ENCODE measurements around the gene VEZT.

The VEZT gene

GRCh38 chr12:95343461-95344230 is 126.0 kb downstream of the VEZT start:
- no peak for ATAC-seq
- TF ChIP-seq RARB (CRISPR knock-in tag; IDR thresholded peaks at IDR 0.05) = no peak
- no peak for TF ChIP-seq CSDC2 (CRISPR knock-in tag; IDR thresholded peaks at IDR 0.05)
- TF ChIP-seq OSR1 (CRISPR knock-in tag; IDR thresholded peaks at IDR 0.05) = no peak
- TF ChIP-seq ESRRG (CRISPR knock-in tag; IDR thresholded peaks at IDR 0.05) = no peak
- TF ChIP-seq GLIS3 (CRISPR knock-in tag; IDR thresholded peaks at IDR 0.05) = no peak
- no peak for TF ChIP-seq TCF4 (CRISPR knock-in tag; IDR thresholded peaks at IDR 0.05; ENCODE audit: borderline replicate concordance)
- TF ChIP-seq ISL1 (CRISPR knock-in tag; IDR thresholded peaks at IDR 0.05) = no peak
- TF ChIP-seq PATZ1 (CRISPR knock-in tag; IDR thresholded peaks at IDR 0.05; ENCODE audit: borderline replicate concordance) = no peak
- TF ChIP-seq ZFP3 (CRISPR knock-in tag; IDR thresholded peaks at IDR 0.05) = no peak
- TF ChIP-seq ZNF8 (CRISPR knock-in tag; IDR thresholded peaks at IDR 0.05) = no peak
- no peak for TF ChIP-seq TSHZ2 (CRISPR knock-in tag; IDR thresholded peaks at IDR 0.05)

GRCh38 chr12:95349291-95349690 is 131.7 kb downstream of the VEZT start:
- TF ChIP-seq TCF4 (CRISPR knock-in tag; IDR thresholded peaks at IDR 0.05; ENCODE audit: borderline replicate concordance) = no peak
- TF ChIP-seq TSHZ2 (CRISPR knock-in tag; IDR thresholded peaks at IDR 0.05) = no peak
- TF ChIP-seq ISL1 (CRISPR knock-in tag; IDR thresholded peaks at IDR 0.05) = no peak
- no peak for TF ChIP-seq CSRNP3 (CRISPR knock-in tag; IDR thresholded peaks at IDR 0.05)
- no peak for ATAC-seq

- no peak for TF ChIP-seq TOX (CRISPR knock-in tag; IDR thresholded peaks at IDR 0.05; ENCODE audit: borderline replicate concordance)
- TF ChIP-seq OSR1 (CRISPR knock-in tag; IDR thresholded peaks at IDR 0.05) = no peak
- TF ChIP-seq PPARA (CRISPR knock-in tag; IDR thresholded peaks at IDR 0.05; ENCODE audit: borderline replicate concordance) = no peak
- no peak for TF ChIP-seq CSRNP3 (CRISPR knock-in tag; IDR thresholded peaks at IDR 0.05)
- TF ChIP-seq ZFP3 (CRISPR knock-in tag; IDR thresholded peaks at IDR 0.05) = no peak
- TF ChIP-seq SNAI2 (CRISPR knock-in tag; IDR thresholded peaks at IDR 0.05) = no peak
- no peak for TF ChIP-seq GLIS3 (CRISPR knock-in tag; IDR thresholded peaks at IDR 0.05)
- no peak for TF ChIP-seq PATZ1 (CRISPR knock-in tag; IDR thresholded peaks at IDR 0.05; ENCODE audit: borderline replicate concordance)
- TF ChIP-seq CSDC2 (CRISPR knock-in tag; IDR thresholded peaks at IDR 0.05) = no peak
- TF ChIP-seq ZNF565 (CRISPR knock-in tag; conservative IDR thresholded peaks at IDR 0.05; ENCODE audit: low read depth) = no peak
- TF ChIP-seq POU6F1 (CRISPR knock-in tag; IDR thresholded peaks at IDR 0.05; ENCODE audit: borderline replicate concordance, low read depth) = no peak
- no peak for TF ChIP-seq ESRRG (CRISPR knock-in tag; IDR thresholded peaks at IDR 0.05)
- TF ChIP-seq ZC3H10 (CRISPR knock-in tag; IDR thresholded peaks at IDR 0.05) = no peak
- TF ChIP-seq ZNF8 (CRISPR knock-in tag; IDR thresholded peaks at IDR 0.05) = no peak
- no peak for TF ChIP-seq RARB (CRISPR knock-in tag; IDR thresholded peaks at IDR 0.05)
- TF ChIP-seq CREB5 (CRISPR knock-in tag; IDR thresholded peaks at IDR 0.05; ENCODE audit: low read depth) = no peak
- 0 out of 3 replicates have a peak, but pooled peaks have one; percentile 35 for ATAC-seq
Observed at GRCh38 chr12:95351748-95352147, 134.1 kb downstream of the VEZT start.

All from SK-N-SH treated with all-trans-retinoic acid at 6 μM for 48 hours (cell line).